Hindlimb muscle (tissue), 1 donor: ENCODE measurements around the gene PDHX. TPM values are rescaled to one million over a fixed set of nuclear protein-coding genes. Genes with fewer than 3 reads are reported as not detected.

Experiments
- DNase-seq: peaks from one replicate; pipeline ENCODE4 v3.0.0-alpha.2; 2013
- polyA plus RNA-seq: library from polyadenylated mRNA; unstranded; fragments of 120-200 nt; gene quantifications from one replicate; pipeline ENCODE4 v1.2.1, GENCODE V29; 2013; ENCODE audit not compliant: insufficient read length

Gene PDHX
- polyA plus RNA-seq, 1 donor, result 24.7 TPM

- DNase-seq, result no peak
These were observed 80.5 kb downstream of the PDHX start for GRCh38 chr11:34996958-34997357.

DNA sequence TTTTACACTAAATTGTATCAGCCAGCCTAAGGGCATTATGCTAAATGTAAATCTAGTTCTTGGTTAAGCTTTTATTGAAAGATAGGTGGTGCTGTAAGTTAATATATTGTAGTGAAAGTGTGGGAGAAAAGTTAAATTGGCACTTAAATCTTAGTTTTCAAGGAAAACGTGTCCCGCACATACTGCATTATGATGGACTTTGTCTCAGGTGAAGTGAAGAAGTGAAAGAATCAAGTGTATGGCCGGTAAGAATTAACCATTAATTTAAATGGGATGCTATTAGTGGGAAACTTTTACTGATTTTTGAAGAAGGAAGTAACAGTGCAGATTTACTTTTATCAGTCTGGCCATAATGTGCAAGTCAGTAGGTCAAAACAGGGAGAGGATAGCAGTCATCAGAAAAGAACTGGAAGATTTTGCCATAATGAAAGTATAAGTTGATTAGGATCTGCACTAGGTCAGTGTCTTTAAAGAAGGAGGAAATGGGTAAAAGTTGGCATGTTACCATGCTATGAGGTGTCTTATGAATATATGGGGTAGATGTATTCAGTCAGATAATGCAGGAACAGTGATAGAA is 81.6 kb downstream of the PDHX start:
- DNase-seq, result no peak

DNA sequence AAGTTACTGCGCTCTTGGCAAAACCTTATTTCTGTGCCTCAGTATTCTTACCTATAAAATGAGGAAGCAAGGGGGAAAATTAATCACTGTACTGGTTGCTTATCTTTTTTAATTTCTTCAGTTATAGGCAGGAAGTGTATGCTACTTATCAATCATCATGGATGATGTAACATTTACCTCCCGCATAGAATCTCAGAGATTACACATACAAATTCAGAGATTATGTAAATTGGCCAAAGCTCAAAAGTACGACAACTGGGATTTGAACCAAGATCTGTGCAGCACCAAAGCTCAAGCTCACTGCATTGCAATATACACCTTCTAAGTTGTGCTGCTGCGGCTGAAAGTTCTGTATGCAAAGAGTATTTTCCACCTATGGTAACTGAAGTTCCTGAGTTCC is 83.0 kb downstream of the PDHX start:
- DNase-seq, result no peak

DNA sequence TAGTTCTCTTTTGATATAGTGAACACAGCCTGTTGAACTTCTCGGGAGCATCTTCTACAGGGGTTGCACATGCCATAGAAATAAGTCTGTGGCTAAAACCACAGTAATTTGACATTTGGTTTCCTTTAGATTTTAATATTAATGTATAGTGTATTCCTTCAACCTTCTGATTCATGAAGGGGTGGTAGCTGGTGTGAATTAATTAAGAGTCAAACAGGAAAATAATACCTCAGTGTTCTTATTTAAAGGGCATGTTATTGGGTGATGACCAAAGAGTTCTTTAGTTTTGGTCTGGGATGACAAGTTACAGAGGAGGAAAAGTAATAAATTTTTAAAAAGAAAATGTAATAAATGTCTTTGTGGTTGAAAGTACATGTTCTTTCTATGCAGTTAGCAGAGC is 86.8 kb downstream of the PDHX start:
- DNase-seq, result no peak

- no peak for DNase-seq
These were observed 87.2 kb downstream of the PDHX start for GRCh38 chr11:35003658-35004057.

DNA sequence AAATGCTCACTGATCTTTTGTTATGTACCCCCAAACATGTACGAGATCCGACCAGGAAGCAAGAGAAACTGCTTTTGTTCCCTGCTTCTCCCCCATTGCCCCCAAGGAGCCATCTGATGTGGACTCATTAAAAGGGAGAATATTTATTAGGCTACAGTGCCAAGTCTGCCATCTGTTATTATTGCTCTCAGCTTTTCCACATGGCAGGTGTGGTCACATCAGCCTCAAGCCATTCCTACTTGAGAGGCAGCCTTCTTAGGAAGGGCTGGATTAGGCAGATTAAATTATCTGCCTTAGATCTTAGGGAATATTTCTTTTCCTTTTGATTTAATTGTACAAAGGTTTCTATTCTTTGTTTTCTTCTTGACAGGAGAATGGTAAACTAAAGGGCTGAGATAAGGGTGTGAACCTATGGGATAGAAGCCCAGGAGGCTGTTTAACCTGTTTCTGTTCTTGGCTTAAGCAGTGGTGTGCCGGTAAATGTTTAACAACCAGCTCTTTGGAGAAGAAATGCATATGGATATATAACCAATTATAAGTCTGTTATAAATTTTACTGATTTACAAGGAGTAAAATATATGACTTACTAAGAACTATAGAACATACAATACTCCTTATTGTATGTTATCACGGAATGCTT is 88.8 kb downstream of the PDHX start:
- DNase-seq, result no peak

GRCh38 chr11:35006389-35007128 is 90.1 kb downstream of the PDHX start:
- no peak for DNase-seq

DNA sequence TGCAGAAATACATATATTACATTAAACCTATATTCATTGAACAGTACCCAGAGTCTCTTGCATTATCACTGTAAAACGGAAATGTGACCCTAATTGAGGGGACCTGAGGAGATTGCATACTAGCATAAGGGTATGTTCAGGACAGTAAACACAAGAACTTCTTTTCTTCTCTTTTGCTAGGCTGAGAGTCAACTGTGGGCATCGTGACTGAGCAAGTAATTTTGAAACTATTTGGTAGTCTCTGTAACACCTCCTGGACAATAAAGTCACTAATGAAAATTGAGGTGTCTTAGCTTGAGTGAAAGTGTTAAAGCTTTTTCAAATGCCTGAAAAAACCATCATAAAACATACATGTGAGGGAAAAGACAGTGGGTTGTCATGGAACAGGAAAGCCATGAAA is 90.9 kb downstream of the PDHX start:
- no peak for DNase-seq

- DNase-seq, result no peak
These were observed 92.9 kb downstream of the PDHX start for GRCh38 chr11:35009191-35009943.

DNA sequence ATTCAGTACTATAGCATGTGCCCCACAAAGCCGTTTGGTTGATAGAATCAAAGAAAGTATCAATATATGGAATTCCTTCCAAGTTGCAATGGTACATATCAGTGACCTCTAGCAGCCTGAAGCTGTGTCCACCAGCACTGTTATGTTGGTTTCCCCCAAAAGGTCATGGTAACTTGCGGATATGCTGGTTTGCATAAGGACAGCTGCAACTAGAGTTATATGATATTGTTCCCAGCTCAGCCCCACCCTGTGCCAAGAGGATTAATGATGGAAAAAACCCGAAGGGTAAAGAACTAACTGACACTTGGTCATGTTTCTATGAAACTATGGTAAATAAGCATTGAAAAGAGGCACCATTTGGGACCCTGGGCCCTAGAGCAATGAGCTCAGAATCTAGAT is 93.5 kb downstream of the PDHX start:
- no peak for DNase-seq

GRCh38 chr11:35010654-35011053 is 94.2 kb downstream of the PDHX start:
- no peak for DNase-seq

- no peak for DNase-seq
These were observed 95.0 kb downstream of the PDHX start for GRCh38 chr11:35011389-35011788.

DNA sequence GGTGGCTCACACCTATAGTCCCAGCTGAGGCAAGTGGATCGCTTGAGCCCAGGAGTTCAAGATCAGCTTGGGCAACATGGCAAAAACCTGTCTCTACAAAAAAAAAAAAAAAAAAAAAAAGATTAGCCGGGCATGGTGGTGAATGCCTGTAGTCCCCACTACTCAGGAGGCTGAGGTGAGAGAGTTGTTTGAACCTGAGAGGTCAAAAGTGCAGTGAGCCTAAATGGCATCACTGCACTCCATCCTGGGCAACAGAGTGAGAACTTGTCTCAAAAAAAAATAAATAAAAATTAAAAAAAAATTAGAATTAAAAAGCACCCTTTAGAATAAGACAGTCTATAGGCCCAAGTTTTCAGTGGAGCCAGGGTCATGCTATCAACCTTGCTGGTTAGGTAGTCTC is 95.5 kb downstream of the PDHX start:
- no peak for DNase-seq

DNA sequence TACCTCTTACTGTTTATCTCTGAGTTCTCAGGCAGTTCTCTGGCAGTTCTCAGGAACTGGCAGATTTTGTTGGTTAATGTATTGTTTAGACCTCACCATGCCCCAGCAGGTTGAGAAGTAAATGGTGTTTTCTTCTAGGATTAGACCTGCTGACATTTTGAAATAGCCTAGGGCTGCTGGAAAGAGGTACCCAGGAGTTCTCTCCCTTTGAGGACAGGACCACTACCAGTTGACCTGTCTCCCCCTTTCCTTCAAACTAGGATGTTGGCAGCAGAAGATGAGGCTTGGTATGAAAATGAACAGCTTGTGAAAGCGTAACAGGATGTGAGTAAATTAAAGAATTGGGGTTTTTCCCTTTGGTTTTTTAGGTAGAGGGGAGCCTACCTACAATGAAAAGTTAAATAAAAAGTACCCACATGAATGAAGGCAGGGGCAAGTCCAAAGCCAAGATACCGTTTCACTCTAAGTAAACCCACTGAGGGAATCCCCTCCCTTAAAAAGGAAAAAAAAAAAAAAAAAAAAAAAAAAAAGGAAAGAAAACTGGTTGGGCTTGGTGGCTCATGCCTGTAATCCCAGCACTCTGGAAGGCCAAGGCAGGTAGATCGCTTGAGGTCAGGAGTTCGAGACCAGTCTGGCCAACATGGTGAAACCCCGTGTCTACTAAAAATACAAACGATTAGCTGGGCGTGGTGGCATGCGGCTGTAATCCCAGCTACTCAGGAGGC is 96.2 kb downstream of the PDHX start:
- no peak for DNase-seq

- peak; percentile 53 for DNase-seq
These were observed 97.3 kb downstream of the PDHX start for GRCh38 chr11:35013514-35014233.

GRCh38 chr11:35014346-35014745 is 97.9 kb downstream of the PDHX start:
- DNase-seq, result peak; percentile 76

GRCh38 chr11:35015621-35016387 is 99.4 kb downstream of the PDHX start:
- DNase-seq, result no peak

GRCh38 chr11:35016916-35017315 is 100.5 kb downstream of the PDHX start:
- no peak for DNase-seq

DNA sequence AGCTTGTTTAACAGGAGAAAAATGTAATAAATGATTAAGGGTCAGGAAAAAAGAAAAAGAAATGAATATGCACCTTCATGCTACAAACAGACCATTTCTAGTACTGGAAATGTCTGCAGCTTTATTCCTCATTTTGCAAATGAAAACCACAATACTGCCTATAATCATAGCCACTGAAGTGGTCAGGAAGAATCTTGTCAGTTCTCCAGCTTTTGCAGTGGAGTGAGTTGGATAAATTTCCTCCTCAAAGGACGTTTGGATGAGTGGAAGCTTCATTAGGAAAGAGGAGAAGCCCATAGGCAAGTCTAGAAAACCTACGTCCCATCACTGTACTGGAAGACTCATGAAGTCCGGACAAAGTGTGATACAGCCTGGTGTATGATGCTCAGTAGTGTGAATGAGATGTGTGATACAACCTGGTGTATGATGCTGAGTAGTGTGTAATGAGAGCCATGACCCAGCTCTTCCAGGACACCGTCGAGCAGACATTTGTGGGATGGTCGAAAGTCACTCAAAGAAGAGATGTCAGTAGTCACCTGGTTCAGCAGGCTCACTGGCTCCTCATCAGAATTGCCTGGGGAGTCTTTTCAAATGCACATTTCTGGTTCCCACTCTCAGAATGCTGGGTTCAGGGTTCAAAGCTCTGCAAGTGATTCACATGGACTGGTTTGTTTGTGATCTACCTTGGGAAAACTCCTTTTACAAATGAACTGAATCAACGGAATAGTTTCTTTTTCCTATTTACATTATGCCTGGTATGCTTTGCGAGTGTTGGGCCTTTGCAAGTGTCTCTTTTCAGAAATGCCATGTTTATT is 101.3 kb downstream of the PDHX start:
- no peak for DNase-seq

- DNase-seq, result no peak
These were observed 105.2 kb downstream of the PDHX start for GRCh38 chr11:35021589-35021988.
